ENCODE measurements around the gene CYP27A1.

CYP27A1 gene

GRCh38 chr2:218743068-218743467, 38.9 kb upstream of the CYP27A1 start:
- DNase-seq (ENCODE audit: low read depth, low spot score), result no peak
- no peak overlapping the region for H3K4me3 ChIP-seq (ENCODE audit: low read depth, low read length)
- ChIA-PET POLR2A (no interaction called here), CTCF (interaction anchor here (1.1 to 1.4 kb wide), 2 partner anchors 55 to 104 kb away, joined by 3 to 4 read pairs; no protein-coding TSS in a partner anchor)
- TF ChIP-seq CTCF (IDR thresholded peaks at IDR 0.05; ENCODE audit: insufficient read depth, low read length, missing control alignments), result no peak

- H3K4me3 ChIP-seq (ENCODE audit: low read depth, low read length), result no peak overlapping the region
- no peak for DNase-seq (ENCODE audit: low read depth, low spot score)
- POLR2A ChIA-PET, result no interaction called here
- no peak for TF ChIP-seq CTCF (IDR thresholded peaks at IDR 0.05; ENCODE audit: insufficient read depth, low read length, missing control alignments)
- CTCF ChIA-PET, result interaction anchor here (0.9 to 1.8 kb wide), 2 partner anchors 11 to 33 kb away, joined by 3 to 5 read pairs; partner anchors contain the start of gene TTLL4
These were observed 37.3 kb upstream of the CYP27A1 start for GRCh38 chr2:218744615-218745014.

GRCh38 chr2:218745160-218745558, 36.8 kb upstream of the CYP27A1 start:
- no peak for TF ChIP-seq CTCF (IDR thresholded peaks at IDR 0.05; ENCODE audit: insufficient read depth, low read length, missing control alignments)
- no peak for DNase-seq (ENCODE audit: low read depth, low spot score)
- H3K4me3 ChIP-seq (ENCODE audit: low read depth, low read length), result no peak overlapping the region
- ChIA-PET CTCF (interaction anchor here (1.8 kb wide), 1 partner anchor 34 kb away, joined by 5 read pairs; the partner anchor contains the start of gene TTLL4), POLR2A (no interaction called here)

- CTCF ChIA-PET, result interaction anchor here (1.4 to 1.8 kb wide), 3 partner anchors 35 to 58 kb away, joined by 4 to 5 read pairs (median 4); partner anchors contain the start of gene TTLL4
These were observed 36.1 kb upstream of the CYP27A1 start for GRCh38 chr2:218745559-218746469.

GRCh38 chr2:218746470-218746795, 35.5 kb upstream of the CYP27A1 start:
- ChIA-PET POLR2A (no interaction called here), CTCF (interaction anchor here (1.4 to 1.8 kb wide), 3 partner anchors 35 to 59 kb away, joined by 4 to 5 read pairs (median 4); partner anchors contain the start of gene TTLL4)
- no peak for TF ChIP-seq CTCF (IDR thresholded peaks at IDR 0.05; ENCODE audit: insufficient read depth, low read length, missing control alignments)

More at GRCh38 chr2:218745559-218746469, 36.1 kb upstream of the CYP27A1 start:
- no peak overlapping the region for H3K4me3 ChIP-seq (ENCODE audit: low read depth, low read length)
- TF ChIP-seq CTCF (IDR thresholded peaks at IDR 0.05; ENCODE audit: insufficient read depth, low read length, missing control alignments), result no peak
- POLR2A ChIA-PET, result no interaction called here
- no peak for DNase-seq (ENCODE audit: low read depth, low spot score)

GRCh38 chr2:218746960-218747359, 35.0 kb upstream of the CYP27A1 start:
- DNase-seq (ENCODE audit: low read depth, low spot score), result no peak
- POLR2A ChIA-PET, result no interaction called here
- no peak overlapping the region for H3K4me3 ChIP-seq (ENCODE audit: low read depth, low read length)
- CTCF ChIA-PET, result interaction anchor here (0.8 to 1.8 kb wide), 3 partner anchors 16 to 59 kb away, joined by 3 to 4 read pairs (median 4); no protein-coding TSS in a partner anchor
- no peak for TF ChIP-seq CTCF (IDR thresholded peaks at IDR 0.05; ENCODE audit: insufficient read depth, low read length, missing control alignments)

More at GRCh38 chr2:218746470-218746795, 35.5 kb upstream of the CYP27A1 start:
- no peak for DNase-seq (ENCODE audit: low read depth, low spot score)
- no peak overlapping the region for H3K4me3 ChIP-seq (ENCODE audit: low read depth, low read length)

Data from AG04449 (cell line).